ENCODE data around the gene RAD51B. TPM values are rescaled to one million over a fixed set of nuclear protein-coding genes. Genes with fewer than 3 reads are reported as not detected.

Gene RAD51B
- total RNA-seq, 6 donors from 2014 or later, result 10.6 to 63.9 (median 18.4) TPM

- DNase-seq, result no peak
- H3K4me1 ChIP-seq, result peaks cover 35 to 53% (median 46%) of the 10 kb centered on the region in 4 donors
- H3K4me3 ChIP-seq, result no peak overlapping the region
- WGBS, 2 donors, result 76 to 82% methylated on average over 4 of the region's 4 CpGs
- peak overlapping the region in 1 of 4 donors; percentile 39 for H3K27ac ChIP-seq
- no peaks in the 10 kb centered on the region for H3K27me3 ChIP-seq
- TF ChIP-seq EP300 (IDR thresholded peaks at IDR 0.05) (no peak), POLR2AphosphoS5 (IDR thresholded peaks at IDR 0.05) (no peak), CTCF (IDR thresholded peaks at IDR 0.05) (no peak), POLR2A (IDR thresholded peaks at IDR 0.05) (no peak)
- no peak for ATAC-seq (ENCODE audit: low FRiP score in 2 of 2)
- H3K9me3 ChIP-seq, result no peaks in the 10 kb centered on the region
- no peaks in the 10 kb centered on the region for H3K36me3 ChIP-seq
Observed at GRCh38 chr14:68554231-68554630, 734.7 kb downstream of the RAD51B start.

DNA sequence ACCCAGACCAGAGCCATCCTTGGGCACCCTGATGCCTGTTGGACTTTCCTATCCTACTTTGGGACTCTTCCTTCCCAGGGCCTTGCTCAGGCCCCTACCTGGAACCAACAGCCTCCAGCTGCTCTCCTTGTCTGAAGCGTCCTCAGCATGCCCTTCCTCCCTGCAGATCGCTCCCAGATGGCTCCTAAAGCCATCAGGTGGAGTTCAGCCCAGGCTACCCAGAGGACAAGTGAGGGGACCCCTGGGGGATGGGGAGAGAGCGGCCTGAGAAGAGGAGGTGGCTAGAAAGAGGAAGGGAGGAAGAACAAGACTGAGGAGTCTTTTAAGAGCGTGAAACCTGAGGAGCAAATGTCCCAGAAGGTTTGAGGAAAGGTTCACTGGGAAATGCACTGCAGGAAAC is 736.7 kb downstream of the RAD51B start:
- Histone ChIP-seq H3K4me3 (no peak overlapping the region), H3K9me3 (no peaks in the 10 kb centered on the region), H3K4me1 (peaks cover 19 to 36% (median 28%) of the 10 kb centered on the region in 4 donors), H3K27ac (no peak overlapping the region), H3K27me3 (no peaks in the 10 kb centered on the region), H3K36me3 (no peaks in the 10 kb centered on the region)
- ATAC-seq (ENCODE audit: low FRiP score in 2 of 2) (no peak), DNase-seq (peak in 1 of 2 donors; percentile 15)
- WGBS, 2 donors, result 97 to 98% methylated on average over 4 of the region's 4 CpGs
- no peak for TF ChIP-seq POLR2AphosphoS5 (IDR thresholded peaks at IDR 0.05)
- TF ChIP-seq EP300 (IDR thresholded peaks at IDR 0.05), result no peak
- no peak for TF ChIP-seq CTCF (IDR thresholded peaks at IDR 0.05)
- no peak for TF ChIP-seq POLR2A (IDR thresholded peaks at IDR 0.05)

DNA sequence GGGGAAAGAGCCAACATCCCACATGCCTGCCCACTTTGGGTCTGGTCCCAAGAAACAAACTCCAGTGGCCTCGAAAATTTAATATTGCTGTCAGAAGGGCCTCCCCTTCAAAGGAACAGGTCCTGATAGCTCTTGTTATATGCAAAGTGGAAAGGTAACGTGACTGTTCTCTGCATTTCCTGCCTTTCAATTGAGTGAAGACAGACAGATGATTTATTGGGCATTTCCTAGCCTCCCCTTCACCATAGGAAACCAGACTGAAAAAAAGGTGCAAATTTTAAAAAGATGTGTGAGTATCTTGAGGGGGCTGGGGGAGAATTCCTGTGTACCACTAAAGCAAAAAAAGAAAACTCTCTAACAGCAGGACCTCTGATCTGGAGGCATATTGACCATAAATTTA is 738.1 kb downstream of the RAD51B start:
- no peaks in the 10 kb centered on the region for H3K27me3 ChIP-seq
- no peak for ATAC-seq (ENCODE audit: low FRiP score in 2 of 2)
- H3K27ac ChIP-seq, result no peak overlapping the region
- WGBS, 2 donors, result 44 to 61% methylated on average over 2 of the region's 2 CpGs
- H3K36me3 ChIP-seq, result no peaks in the 10 kb centered on the region
- DNase-seq, result no peak
- H3K9me3 ChIP-seq, result no peaks in the 10 kb centered on the region
- H3K4me1 ChIP-seq, result peaks cover 7 to 29% (median 21%) of the 10 kb centered on the region in 4 donors
- TF ChIP-seq EP300 (IDR thresholded peaks at IDR 0.05) (no peak), POLR2A (IDR thresholded peaks at IDR 0.05) (no peak), POLR2AphosphoS5 (IDR thresholded peaks at IDR 0.05) (no peak), CTCF (IDR thresholded peaks at IDR 0.05) (no peak)
- H3K4me3 ChIP-seq, result no peak overlapping the region

- DNase-seq (no peak), ATAC-seq (ENCODE audit: low FRiP score in 2 of 2) (no peak)
- Histone ChIP-seq H3K4me1 (peaks cover 10 to 29% (median 19%) of the 10 kb centered on the region in 4 donors), H3K4me3 (no peak overlapping the region), H3K27ac (no peak overlapping the region), H3K36me3 (no peaks in the 10 kb centered on the region), H3K9me3 (no peaks in the 10 kb centered on the region), H3K27me3 (no peaks in the 10 kb centered on the region)
- TF ChIP-seq CTCF (IDR thresholded peaks at IDR 0.05), result no peak
- WGBS, 2 donors, result 91 to 93% methylated on average over 10 to 11 of the region's 11 CpGs
Observed at GRCh38 chr14:68558096-68558495, 738.5 kb downstream of the RAD51B start.

GRCh38 chr14:68559949-68560348 is 740.4 kb downstream of the RAD51B start:
- 91 to 92% methylated on average over 5 of the region's 5 CpGs for WGBS, 2 donors
- no peak for TF ChIP-seq POLR2A (IDR thresholded peaks at IDR 0.05)
- TF ChIP-seq POLR2AphosphoS5 (IDR thresholded peaks at IDR 0.05), result no peak
- TF ChIP-seq CTCF (IDR thresholded peaks at IDR 0.05), result no peak
- Histone ChIP-seq H3K36me3 (no peaks in the 10 kb centered on the region), H3K9me3 (no peaks in the 10 kb centered on the region), H3K27ac (no peak overlapping the region), H3K4me1 (peaks cover 18 to 36% (median 25%) of the 10 kb centered on the region in 4 donors), H3K4me3 (no peak overlapping the region), H3K27me3 (no peaks in the 10 kb centered on the region)
- no peak for DNase-seq
- no peak for ATAC-seq (ENCODE audit: low FRiP score in 2 of 2)

All from upper lobe of left lung (tissue), 6 donors.